Frontal cortex (tissue), 4 donors: ENCODE results near the gene NOXA1. TPM values are rescaled to one million over a fixed set of nuclear protein-coding genes. Genes with fewer than 3 reads are reported as not detected.
"Not testable (repeated sequence)": the region's sequence is repeated elsewhere in the genome, so short reads cannot be mapped to it uniquely, and the experiment has no call there.

Experiments used
- DNase-seq, 2 donors: peaks; one replicate each; pipeline ENCODE4 v3.0.0; 2012; ENCODE audit warnings: low spot score in 2 of 2
- FAIRE-seq: peaks from 2 replicates; lab custom pipeline; 2012; peaks lifted over from hg19 to GRCh38; lab: Jason Lieb, UNC
- total RNA-seq: library from RNA; depleted of rRNA; stranded (reverse); fragments of >200 nt; gene quantifications from one replicate; pipeline ENCODE4 v1.2.3, GENCODE V29; 2014
- donor health status: control.
- donor health status: control.
- donor health status: control.

Gene NOXA1
- total RNA-seq, 1 donor from 2014 or later = 1.2 TPM

DNA sequence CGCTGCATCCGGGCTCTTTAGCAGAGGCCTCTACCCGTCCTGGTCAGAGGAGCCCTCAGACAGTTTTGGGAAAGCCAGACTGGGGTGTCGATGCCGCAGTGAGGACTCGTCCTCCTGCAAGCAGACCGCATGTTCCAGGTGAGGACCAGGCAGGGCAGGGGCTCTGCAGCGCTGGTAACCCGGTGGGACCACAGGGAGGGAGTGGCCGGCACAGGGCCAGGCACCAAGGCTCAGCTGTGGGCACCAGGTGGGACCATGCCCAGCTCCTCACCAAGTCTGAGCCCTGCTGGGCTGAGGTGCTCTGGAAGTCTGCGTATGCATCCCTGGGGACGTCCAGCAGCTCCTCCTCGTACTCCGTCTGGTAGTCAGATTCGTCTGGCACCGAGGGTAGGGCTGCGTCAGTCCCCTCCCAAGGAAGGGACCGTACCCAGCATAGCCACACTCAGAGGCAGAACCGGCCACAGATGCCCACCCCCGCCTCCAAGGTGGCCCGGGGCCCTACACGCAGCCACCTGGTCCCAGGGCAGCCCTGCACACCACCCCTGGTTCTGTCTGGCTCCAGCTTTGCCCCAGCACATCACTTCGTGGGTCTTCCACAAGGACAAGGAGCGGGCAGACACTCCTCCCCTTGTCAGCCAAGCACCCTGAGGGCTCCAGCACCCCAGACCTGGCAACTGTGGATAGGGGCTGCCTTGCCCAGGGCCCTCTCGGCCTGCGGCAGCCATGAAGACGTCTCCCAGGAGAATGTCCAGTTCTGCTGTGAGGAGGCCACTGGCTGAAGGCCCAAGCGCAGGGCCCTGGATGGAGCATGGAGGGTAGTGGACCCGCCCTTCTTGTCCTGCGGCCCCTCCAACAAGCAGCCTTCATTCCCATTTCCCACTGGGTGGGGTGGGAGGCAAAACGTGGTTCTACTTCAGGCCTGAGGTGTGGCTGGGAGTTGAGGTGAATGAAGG, 37.4 kb downstream of the NOXA1 start:
- FAIRE-seq (no peak), DNase-seq (no peak)

DNA sequence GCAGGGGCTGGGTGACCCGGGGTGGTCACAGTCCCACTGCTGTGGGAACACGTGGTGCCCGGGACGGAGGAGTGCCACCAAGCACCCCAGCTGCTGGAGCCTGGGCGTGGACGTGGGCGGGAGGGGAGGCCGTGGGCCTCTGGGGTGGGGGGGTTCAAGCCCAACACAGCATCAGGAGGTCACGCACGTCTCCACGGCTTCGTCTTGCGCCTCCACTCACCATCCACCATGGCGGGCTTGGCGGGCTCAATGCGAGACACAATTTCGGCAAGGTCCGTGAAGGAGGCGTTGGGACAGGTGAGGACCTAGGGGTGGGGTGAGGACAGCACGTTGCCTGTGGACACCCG, 38.1 kb downstream of the NOXA1 start:
- FAIRE-seq (no peak), DNase-seq (no peak)

DNA sequence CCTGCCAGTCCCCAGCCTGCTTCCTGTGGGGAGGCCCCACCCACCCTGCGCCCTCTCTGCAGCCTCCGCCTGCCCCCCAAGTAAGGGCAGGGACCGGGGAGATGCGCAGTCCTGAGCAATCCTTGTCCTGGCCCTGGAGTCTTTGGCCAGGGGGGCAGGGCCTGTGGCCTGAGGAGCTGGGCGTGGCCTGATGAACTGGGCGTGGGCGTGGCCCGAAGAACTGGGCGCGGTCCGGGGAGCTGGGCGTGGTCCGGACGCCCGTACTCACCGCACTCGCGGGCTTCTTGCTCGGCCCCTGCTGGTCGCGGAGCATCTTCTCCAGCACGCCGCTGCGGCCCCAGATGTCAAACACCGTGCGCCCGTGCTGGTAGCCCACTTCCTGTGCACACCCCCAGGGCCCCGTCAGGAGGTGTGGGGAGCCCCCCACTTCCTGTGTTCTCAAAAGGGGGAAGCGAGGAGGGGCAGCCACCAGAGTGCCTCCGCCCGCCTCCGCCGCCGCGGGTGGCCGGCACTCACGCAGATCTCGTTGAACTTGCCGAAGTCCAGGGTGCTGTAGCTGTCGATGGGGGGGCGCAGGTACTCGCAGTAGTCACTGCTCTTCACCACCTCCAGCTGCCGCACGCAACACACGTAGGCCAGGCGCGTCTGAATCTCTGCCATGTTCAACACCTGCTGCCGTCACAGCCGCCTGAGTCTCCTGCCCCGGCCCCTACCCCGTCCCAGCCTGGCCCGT, 38.6 kb downstream of the NOXA1 start:
- DNase-seq = no peak
- FAIRE-seq = no peak

DNA sequence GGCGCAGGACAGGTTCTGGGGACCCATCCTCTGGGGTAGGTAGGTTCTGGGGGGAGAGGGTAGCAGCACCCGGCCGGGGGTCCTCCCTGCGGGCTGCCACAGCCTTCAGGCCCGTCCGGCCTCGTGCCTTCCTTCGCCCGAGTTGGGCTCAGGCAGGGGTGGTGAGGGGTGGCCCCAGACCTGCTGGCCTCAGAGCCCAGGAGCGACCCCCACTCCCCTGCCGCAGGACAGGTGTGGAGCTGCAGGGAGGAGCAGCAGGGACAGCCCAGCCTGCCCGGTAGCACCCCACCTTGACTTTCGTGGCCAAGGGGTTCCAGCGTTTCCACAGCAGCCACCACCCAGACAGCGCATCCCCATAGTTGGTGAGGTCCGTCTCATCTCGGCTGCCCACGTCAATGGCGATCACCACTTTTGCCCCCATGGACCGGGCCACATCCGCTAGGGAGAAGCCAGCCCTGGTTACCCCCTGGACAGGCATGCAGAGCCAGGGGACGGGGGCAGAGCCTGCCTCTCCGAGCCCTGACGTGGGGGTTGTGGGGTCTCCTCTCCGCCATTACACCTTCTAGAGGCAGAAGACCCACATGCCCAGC, 39.3 kb downstream of the NOXA1 start:
- DNase-seq (no peak), FAIRE-seq (no peak)

DNA sequence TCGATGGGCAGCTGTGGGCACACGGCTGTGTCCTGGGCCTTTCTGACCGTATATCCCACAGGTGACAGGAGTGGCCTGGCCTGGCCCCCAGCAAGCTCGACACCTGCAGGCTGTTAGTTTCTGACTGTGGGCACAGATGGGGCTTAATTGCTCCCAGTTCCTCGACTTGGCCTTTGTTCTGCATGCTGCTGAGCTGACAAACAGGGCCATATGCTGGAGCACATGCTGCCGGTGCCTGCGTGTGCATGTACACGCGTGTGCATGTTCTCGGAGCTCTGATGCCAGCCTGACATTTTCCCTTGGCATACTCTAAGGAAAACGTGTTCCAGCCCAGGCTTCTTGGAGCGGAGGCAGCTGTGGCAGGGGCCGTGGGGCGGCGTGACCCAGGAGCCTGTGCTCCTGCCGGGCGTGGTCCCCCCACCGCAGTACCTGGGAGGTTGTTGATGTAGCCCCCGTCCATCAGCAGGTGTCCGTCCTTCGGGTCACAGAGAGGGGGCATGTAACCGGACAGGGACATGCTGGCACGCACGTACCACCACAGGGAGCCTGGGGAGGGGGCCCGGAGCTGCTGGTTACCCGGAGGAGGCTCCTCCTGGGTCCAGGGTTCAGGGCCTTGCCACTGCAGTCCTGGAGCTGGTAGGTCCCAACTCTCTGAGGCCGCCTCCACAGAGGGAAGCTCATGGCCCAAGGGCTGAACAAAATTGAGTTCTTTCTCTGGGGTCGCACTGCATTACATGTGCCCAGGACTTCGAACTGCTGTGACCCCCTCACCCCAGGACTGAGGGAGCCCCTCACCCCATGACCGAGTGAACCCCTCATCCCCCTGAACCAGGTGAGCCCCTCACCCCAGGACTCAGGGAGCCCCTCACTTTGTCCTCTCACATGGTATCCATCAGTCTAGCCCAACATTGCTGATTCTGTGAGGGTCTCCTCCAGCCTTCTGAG, 40.1 kb downstream of the NOXA1 start:
- no peak for DNase-seq
- FAIRE-seq = no peak

DNA sequence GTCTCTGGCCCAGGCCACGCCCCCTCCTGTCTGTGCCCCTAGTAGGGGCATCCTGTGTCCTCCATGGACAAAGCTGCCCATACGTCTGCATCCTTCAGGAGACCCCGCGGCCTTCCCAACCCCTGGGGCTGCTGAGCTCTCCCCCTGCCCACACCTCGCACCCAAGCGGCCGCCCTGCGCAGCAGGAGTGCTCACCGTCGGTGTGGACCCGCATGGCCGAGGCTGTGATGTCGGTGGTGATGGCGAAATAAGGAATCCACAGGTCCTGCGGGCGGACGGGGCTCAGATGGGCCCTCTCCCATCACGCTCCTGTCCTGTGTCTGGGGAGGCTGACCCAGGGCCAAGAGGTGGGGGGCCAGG, 40.7 kb downstream of the NOXA1 start:
- no peak for FAIRE-seq

DNA sequence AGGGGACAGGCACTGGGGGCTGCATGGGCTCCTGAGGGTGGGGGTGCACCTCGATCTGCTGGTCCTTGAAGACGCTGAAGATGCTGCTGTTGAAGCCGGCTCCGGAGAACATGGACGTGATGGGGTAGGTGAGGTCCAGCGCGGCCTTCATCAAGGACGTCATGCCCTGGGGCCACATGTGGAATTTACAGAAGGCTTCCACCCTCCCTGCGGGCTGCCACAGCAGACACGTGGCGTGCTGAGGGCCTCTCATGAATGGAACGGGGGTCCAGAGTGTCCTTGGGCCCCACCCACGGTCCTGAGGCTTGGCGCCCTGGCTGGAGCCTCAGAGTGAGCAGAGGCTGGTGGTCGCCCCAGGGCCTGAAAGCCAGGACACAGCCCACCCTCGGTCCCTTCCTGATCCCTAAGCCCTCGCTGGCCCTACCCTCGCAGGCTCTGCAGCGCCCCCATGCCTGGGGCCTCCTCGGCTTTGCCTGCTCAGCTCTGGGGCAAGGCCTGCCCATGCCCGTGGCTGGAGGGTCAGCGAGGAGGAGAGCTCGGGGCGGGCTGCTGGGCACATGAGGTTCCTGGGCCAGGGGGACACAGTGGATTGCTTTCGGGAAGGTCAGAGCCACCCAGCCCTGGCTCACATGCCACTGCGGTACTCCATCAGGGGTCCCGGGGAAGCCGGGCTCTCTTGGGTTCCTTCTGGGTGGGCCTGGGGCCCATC, 41.3 kb downstream of the NOXA1 start:
- FAIRE-seq (no peak), DNase-seq (no peak)

More for the DNA sequence above, 40.7 kb downstream of the NOXA1 start:
- no peak for DNase-seq

DNA sequence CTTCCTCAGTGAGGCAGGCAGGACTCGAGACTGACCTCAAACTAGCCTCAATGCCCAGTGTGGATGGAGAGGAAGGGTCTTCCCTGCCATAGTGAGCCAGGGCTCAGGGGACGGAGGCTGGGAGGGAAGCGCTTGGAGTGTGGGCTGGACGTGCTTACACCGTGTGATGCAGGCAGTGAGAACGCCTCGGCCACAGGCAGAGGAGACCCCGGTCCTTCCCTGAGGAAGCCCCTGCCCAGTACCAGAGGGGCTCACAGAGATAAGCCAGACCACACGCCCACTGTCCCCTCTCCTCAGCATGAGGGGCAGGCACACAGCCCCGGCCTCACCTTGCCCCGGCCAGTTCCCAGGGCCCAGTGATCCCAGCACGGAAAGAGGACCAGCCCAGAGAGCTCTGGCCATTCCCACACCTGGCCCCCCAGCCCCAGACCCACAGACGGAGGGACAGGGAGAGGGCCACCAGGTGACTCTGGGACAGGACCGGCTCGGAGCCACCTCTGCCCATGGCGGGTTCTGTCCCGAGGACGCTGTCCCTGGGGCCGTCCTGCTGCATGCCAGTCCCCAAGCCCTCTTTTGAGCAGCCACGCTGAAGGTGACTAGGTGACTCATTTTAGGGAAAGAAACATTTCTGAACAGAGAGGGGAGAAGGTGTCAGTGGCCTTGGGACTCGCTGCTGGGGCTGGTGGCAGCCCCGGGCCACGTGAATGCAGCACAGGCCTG, 42.0 kb downstream of the NOXA1 start:
- DNase-seq (no peak), FAIRE-seq (no peak)

DNA sequence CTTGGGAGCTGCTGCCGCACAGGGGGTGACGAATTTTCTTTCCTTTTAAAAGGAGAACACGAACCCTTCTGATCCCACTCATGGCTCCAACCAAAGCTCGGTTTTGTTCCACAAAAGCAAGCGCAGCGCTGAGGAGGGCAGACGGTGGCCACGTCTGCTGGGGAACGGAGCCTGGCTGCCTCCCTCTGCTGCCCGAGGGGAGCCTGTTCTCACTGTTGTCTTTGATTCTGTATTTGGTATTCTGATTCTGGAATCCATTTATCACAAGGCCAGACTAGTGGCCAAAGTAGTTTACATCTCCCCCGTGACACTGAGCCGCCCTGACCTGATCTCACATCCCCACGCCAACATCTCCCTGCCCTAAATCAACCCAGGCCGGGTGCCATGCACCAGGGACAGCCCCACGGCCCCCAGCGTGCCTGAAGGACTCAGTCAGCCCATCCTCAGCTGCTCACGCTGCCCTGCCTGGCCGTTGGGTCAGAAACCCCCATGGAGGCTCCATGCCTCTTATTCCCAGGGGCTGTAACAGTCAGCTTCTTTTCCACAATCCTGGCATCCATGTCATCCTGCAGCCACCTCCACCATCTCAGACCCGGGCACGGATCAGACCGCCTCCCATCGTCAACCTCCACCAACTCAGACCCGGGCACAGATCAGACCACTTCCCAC, 42.7 kb downstream of the NOXA1 start:
- no peak for FAIRE-seq
- no peak for DNase-seq

- not testable (repeated sequence) for FAIRE-seq, DNase-seq
These were observed 43.3 kb downstream of the NOXA1 start for GRCh38 chr9:137466389-137467085.

DNA sequence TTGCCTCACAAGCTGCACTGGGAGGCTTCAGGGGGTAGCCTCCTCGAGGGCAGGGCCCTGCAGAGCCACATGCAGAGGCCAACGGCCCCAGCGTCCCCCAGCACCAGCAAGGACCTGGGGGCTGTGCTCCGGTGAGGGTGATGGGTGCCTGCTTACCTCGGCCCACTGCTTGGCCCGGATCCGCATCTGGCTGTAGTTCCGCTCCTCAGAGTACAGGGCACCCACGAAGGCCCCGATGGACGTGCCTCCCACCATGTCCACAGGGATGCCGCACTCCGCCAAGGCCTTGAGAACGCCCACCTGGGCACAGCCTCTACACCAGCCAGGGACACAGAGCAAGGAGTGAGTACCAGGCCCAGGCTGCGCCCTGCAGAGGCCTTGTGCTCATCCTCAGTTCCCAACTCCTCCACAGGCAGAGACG, 44.0 kb downstream of the NOXA1 start:
- DNase-seq = no peak
- FAIRE-seq = no peak

GRCh38 chr9:137467896-137468295, 44.7 kb downstream of the NOXA1 start:
- FAIRE-seq (no peak), DNase-seq (no peak)

GRCh38 chr9:137470785-137471184, 47.6 kb downstream of the NOXA1 start:
- FAIRE-seq (no peak), DNase-seq (no peak)

DNA sequence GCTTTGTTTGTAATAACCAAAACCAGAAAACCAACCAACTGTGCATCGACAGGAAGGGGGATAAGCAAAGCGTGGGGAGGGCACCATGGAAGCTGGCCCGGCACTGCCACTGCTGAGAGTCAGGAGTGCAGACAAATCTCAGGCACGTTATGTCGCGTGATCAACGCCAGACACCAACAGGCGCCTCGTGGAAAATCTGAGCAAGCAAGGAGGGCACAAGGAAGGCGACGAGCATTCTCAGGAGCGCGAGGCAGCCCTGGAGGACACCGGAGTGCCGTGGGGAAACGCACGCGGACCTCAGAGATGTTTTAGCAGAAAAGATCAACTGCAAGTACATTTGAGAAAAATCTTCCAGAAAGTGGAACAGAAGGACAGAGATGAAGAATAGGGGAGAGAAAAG, 51.1 kb downstream of the NOXA1 start:
- FAIRE-seq = no peak
- no peak for DNase-seq

- DNase-seq (no peak), FAIRE-seq (no peak)
These were observed 52.5 kb downstream of the NOXA1 start for GRCh38 chr9:137475666-137476065.

DNA sequence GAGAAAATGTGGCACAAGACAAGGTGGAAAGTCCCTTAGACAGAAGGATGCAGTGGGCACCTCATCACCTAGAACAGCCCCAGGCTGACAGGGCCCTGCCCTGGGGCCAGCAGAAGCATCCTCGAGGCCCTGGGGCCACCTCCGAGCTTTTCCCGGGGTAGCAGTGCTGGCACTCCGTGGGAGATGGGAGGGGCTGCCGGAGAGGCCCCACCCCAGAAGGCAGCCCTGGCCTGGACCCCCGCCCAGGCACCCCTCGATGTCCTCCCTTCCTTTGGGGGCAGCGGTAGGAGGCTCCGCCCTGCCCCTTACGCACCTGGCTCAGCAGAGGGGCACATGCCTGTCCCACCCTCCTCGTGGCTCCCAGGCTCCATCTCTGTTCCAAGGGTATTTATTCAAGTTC, 53.7 kb downstream of the NOXA1 start:
- no peak for FAIRE-seq
- no peak for DNase-seq
